HL-60/S4 treated with phorbol 12-myristate 13-acetate at 8.2 ng/mL for 4 days and 3 days (cell line): ENCODE results near the gene SRSF11.

Experiments used
- in situ Hi-C: fragments of 300-500 bp; cut with MboI; formaldehyde crosslinking; loops from 2 replicates; pipeline ENCODE4 v1.15.0; 2022; ENCODE audit warnings: low sequenced_read_pairs

SRSF11 gene

GRCh38 chr1:70220517-70221237 lies 503 bp upstream of the SRSF11 start:
- in situ Hi-C loops = no loop called here

GRCh38 chr1:70222716-70223235 lies 1.6 kb downstream of the SRSF11 start:
- in situ Hi-C loops = no loop called here

GRCh38 chr1:70224954-70225353 lies 3.8 kb downstream of the SRSF11 start:
- in situ Hi-C loops = no loop called here

- in situ Hi-C loops = no loop called here
Observed at GRCh38 chr1:70227439-70227838, 6.3 kb downstream of the SRSF11 start.

- in situ Hi-C loops = no loop called here
Observed at GRCh38 chr1:70228670-70229069, 7.5 kb downstream of the SRSF11 start.

GRCh38 chr1:70231475-70231874 lies 10.3 kb downstream of the SRSF11 start:
- in situ Hi-C loops = no loop called here

- in situ Hi-C loops = no loop called here
Observed at GRCh38 chr1:70234733-70235132, 13.6 kb downstream of the SRSF11 start.

- in situ Hi-C loops = no loop called here
Observed at GRCh38 chr1:70239940-70240339, 18.8 kb downstream of the SRSF11 start.

- in situ Hi-C loops = no loop called here
Observed at GRCh38 chr1:70247122-70247521, 25.9 kb downstream of the SRSF11 start.

GRCh38 chr1:70247768-70248167 lies 26.6 kb downstream of the SRSF11 start:
- in situ Hi-C loops = no loop called here

GRCh38 chr1:70248729-70249128 lies 27.5 kb downstream of the SRSF11 start:
- in situ Hi-C loops = no loop called here

GRCh38 chr1:70256664-70257063 lies 35.5 kb downstream of the SRSF11 start:
- in situ Hi-C loops = no loop called here

- in situ Hi-C loops = no loop called here
Observed at GRCh38 chr1:70264839-70265238, 43.7 kb downstream of the SRSF11 start.

- in situ Hi-C loops = no loop called here
Observed at GRCh38 chr1:70265946-70266345, 44.8 kb downstream of the SRSF11 start.

- in situ Hi-C loops = no loop called here
Observed at GRCh38 chr1:70277875-70278274, 56.7 kb downstream of the SRSF11 start.

- in situ Hi-C loops = no loop called here
Observed at GRCh38 chr1:70278710-70279109, 57.5 kb downstream of the SRSF11 start.

GRCh38 chr1:70284366-70284765 lies 63.2 kb downstream of the SRSF11 start:
- in situ Hi-C loops = no loop called here

GRCh38 chr1:70286453-70286852 lies 65.3 kb downstream of the SRSF11 start:
- in situ Hi-C loops = no loop called here

GRCh38 chr1:70288166-70288565 lies 67.0 kb downstream of the SRSF11 start:
- in situ Hi-C loops = no loop called here

- in situ Hi-C loops = no loop called here
Observed at GRCh38 chr1:70290218-70290617, 69.0 kb downstream of the SRSF11 start.

GRCh38 chr1:70293186-70293843 lies 72.1 kb downstream of the SRSF11 start:
- in situ Hi-C loops = no loop called here

GRCh38 chr1:70295749-70296148 lies 74.6 kb downstream of the SRSF11 start:
- in situ Hi-C loops = no loop called here
